H1 (cell line): ENCODE results near the gene KPNA1. TPM values are rescaled to one million over a fixed set of nuclear protein-coding genes. Genes with fewer than 3 reads are reported as not detected.

Experiments used
- CTCF ChIA-PET: fragments of 300-600 bp; sonication (Branson Sonifier 250); formaldehyde crosslinking; loops from one replicate; lab custom pipeline; 2021; ENCODE audit not compliant: partially characterized antibody; lab: Charles Lee
- POLR2A ChIA-PET: fragments of 300-600 bp; sonication (Branson Sonifier 250); formaldehyde crosslinking; loops from one replicate; lab custom pipeline; 2021; ENCODE audit warnings: inconsistent platforms; ENCODE audit not compliant: partially characterized antibody; lab: Charles Lee
- DNase-seq, 2 experiments: peaks; one replicate each; pipeline versions ENCODE4 v3.0.0 to v3.0.0-alpha.2; 2010 to 2022; ENCODE audit warnings: low spot score in 2 of 2, low read depth in 1 of 2, mixed read lengths in 1 of 2
- FAIRE-seq: peaks from 2 replicates; lab custom pipeline; 2011; peaks lifted over from hg19 to GRCh38; lab: Jason Lieb, UNC
- H2AFZ ChIP-seq: 2 replicates; pipeline ENCODE4 v1.8.1; 2012; ENCODE audit warnings: low read length, inconsistent platforms
- H2AK5ac ChIP-seq: 2 replicates; pipeline ENCODE4 v1.6.1; 2013; ENCODE audit warnings: low read depth, low read length
- H2BK120ac ChIP-seq: replicated peaks from 2 replicates; pipeline ENCODE3; 2013; ENCODE audit warnings: low read depth, low read length, inconsistent platforms
- H2BK12ac ChIP-seq: 2 replicates; pipeline ENCODE4 v1.6.1; 2013; ENCODE audit warnings: low read depth, low read length
- H2BK15ac ChIP-seq: 2 replicates; pipeline ENCODE4 v1.6.1; 2013; ENCODE audit warnings: low read length
- H2BK20ac ChIP-seq: 2 replicates; pipeline ENCODE4 v1.6.1; 2013; ENCODE audit warnings: low read length
- H2BK5ac ChIP-seq: 2 replicates; pipeline ENCODE4 v1.6.1; 2013; ENCODE audit warnings: low read depth, low read length
- H3K14ac ChIP-seq: 2 replicates; pipeline ENCODE4 v1.6.1; 2013; ENCODE audit warnings: inconsistent platforms; ENCODE audit not compliant: insufficient read length
- H3K18ac ChIP-seq: 2 replicates; pipeline ENCODE4 v1.6.1; 2013; ENCODE audit warnings: low read length; ENCODE audit errors: extremely low read depth
- H3K23ac ChIP-seq: 2 replicates; pipeline ENCODE4 v1.6.1; 2013; ENCODE audit warnings: inconsistent platforms; ENCODE audit not compliant: insufficient read length
- H3K23me2 ChIP-seq: 2 replicates; pipeline ENCODE4 v1.6.1; 2013; ENCODE audit warnings: low read depth, low read length
- H3K27ac ChIP-seq: 2 replicates; pipeline ENCODE4 v1.6.1; 2011; ENCODE audit warnings: low read depth, low read length, inconsistent platforms
- H3K27me3 ChIP-seq, 4 experiments: replicated peaks in 1 of 4; 1 replicate in 1 of 4; 2 replicates in 3 of 4; pipeline versions ENCODE4 v1.6.1 to v1.8.1; 2011 to 2013; ENCODE audit warnings: low read length in 3 of 4, mild to moderate bottlenecking in 3 of 4, inconsistent platforms in 2 of 4, mixed read lengths in 2 of 4, moderate library complexity in 1 of 4; ENCODE audit not compliant: control insufficient read depth in 3 of 4, insufficient read depth in 3 of 4; ENCODE audit errors: extremely low read depth in 1 of 4
- H3K36me3 ChIP-seq, 4 experiments: 2 replicates each; pipeline versions ENCODE4 v1.6.1 to v1.8.1; 2011 to 2013; ENCODE audit warnings: mild to moderate bottlenecking in 4 of 4, low read length in 3 of 4, moderate library complexity in 2 of 4, control low read depth in 1 of 4, inconsistent platforms in 1 of 4; ENCODE audit not compliant: insufficient read depth in 4 of 4, control insufficient read depth in 2 of 4
- H3K4ac ChIP-seq: replicated peaks from 2 replicates; pipeline ENCODE3; 2013; ENCODE audit warnings: low read length, low read depth, mixed read lengths, inconsistent platforms; ENCODE audit not compliant: insufficient read length
- H3K4me1 ChIP-seq, 4 experiments: replicated peaks in 1 of 4; 1 replicate in 1 of 4; 2 replicates in 3 of 4; pipeline versions ENCODE4 v1.6.1 to v1.8.1; 2011 to 2013; ENCODE audit warnings: low read length in 3 of 4, inconsistent platforms in 2 of 4, mixed read lengths in 1 of 4; ENCODE audit not compliant: insufficient read depth in 4 of 4, control insufficient read depth in 3 of 4
- H3K4me2 ChIP-seq, 2 experiments: 2 replicates each; pipeline versions ENCODE4 v1.6.1 to v1.8.1; 2011 to 2013; ENCODE audit warnings: low read depth in 2 of 2, low read length in 2 of 2, control low read depth in 1 of 2, inconsistent platforms in 1 of 2, mild to moderate bottlenecking in 1 of 2; ENCODE audit not compliant: insufficient read depth in 1 of 2
- H3K4me3 ChIP-seq, 4 experiments: fragments of 200-600, 300-600 bp in 1 of 4; sonication (generic), shearing (Covaris generic), sonication (Bioruptor Twin) in 1 of 4; 2 replicates each; pipeline versions ENCODE4 v1.5.1 to v1.8.1; 2011 to 2016; ENCODE audit warnings: low read length in 4 of 4, low read depth in 3 of 4, control low read depth in 2 of 4, inconsistent platforms in 2 of 4, mild to moderate bottlenecking in 2 of 4, mixed read lengths in 1 of 4, moderate library complexity in 1 of 4; ENCODE audit not compliant: insufficient read depth in 2 of 4; ENCODE audit errors: extremely low read depth in 1 of 4
- H3K56ac ChIP-seq: replicated peaks from 2 replicates; pipeline ENCODE3; 2013; ENCODE audit warnings: low read depth, mild to moderate bottlenecking, mixed read lengths, low read length, inconsistent platforms; ENCODE audit not compliant: insufficient read length
- H3K79me1 ChIP-seq: 2 replicates; pipeline ENCODE4 v1.6.1; 2013; ENCODE audit warnings: low read depth, low read length, control low read depth
- H3K79me2 ChIP-seq, 2 experiments: 2 replicates each; pipeline versions ENCODE4 v1.6.1 to v1.8.1; 2012 to 2013; ENCODE audit warnings: low read length in 2 of 2, mild to moderate bottlenecking in 2 of 2, inconsistent platforms in 1 of 2; ENCODE audit not compliant: insufficient read depth in 2 of 2, control insufficient read depth in 1 of 2
- H3K9ac ChIP-seq, 4 experiments: replicated peaks in 1 of 4; 1 replicate in 1 of 4; 2 replicates in 3 of 4; pipeline versions ENCODE4 v1.6.1 to v1.8.1; 2011 to 2013; ENCODE audit warnings: low read depth in 3 of 4, low read length in 3 of 4, control low read depth in 2 of 4, mild to moderate bottlenecking in 2 of 4, moderate library complexity in 2 of 4, inconsistent platforms in 1 of 4; ENCODE audit errors: extremely low read depth in 1 of 4
- H3K9me3 ChIP-seq, 2 experiments: 2 replicates each; pipeline versions ENCODE4 v1.6.1 to v1.8.1; 2012 to 2013; ENCODE audit warnings: mild to moderate bottlenecking in 2 of 2, moderate library complexity in 2 of 2, control low read depth in 1 of 2, inconsistent platforms in 1 of 2, low read depth in 1 of 2, low read length in 1 of 2, mixed read lengths in 1 of 2; ENCODE audit not compliant: insufficient read depth in 2 of 2
- H4K20me1 ChIP-seq, 2 experiments: replicated peaks in 1 of 2; 2 replicates each; pipeline versions ENCODE3 to v1.8.1; 2011 to 2013; ENCODE audit warnings: inconsistent platforms in 2 of 2, low read length in 2 of 2, mild to moderate bottlenecking in 1 of 2; ENCODE audit not compliant: insufficient read depth in 2 of 2, control insufficient read depth in 1 of 2
- H4K5ac ChIP-seq: 2 replicates; pipeline ENCODE4 v1.6.1; 2013; ENCODE audit warnings: low read length, low read depth, mixed read lengths, inconsistent platforms; ENCODE audit not compliant: insufficient read length
- H4K8ac ChIP-seq: 2 replicates; pipeline ENCODE4 v1.8.0; 2013; ENCODE audit warnings: mild to moderate bottlenecking, moderate library complexity, low read length, inconsistent platforms; ENCODE audit not compliant: insufficient read depth; ENCODE audit errors: extremely low read depth
- H4K91ac ChIP-seq: replicated peaks from 2 replicates; pipeline ENCODE3; 2013; ENCODE audit warnings: low read length, mixed read lengths, inconsistent platforms; ENCODE audit not compliant: insufficient read length
- BRCA1 ChIP-seq: IDR thresholded peaks from 2 replicates; pipeline ENCODE4 v1.6.1; 2012; ENCODE audit warnings: low read depth, low read length, improper control_type of control experiment
- CBX8 ChIP-seq: fragments of 300-800, 300-1000 bp; sonication (generic); IDR thresholded peaks from 2 replicates; pipeline ENCODE4 v1.7.1; 2016; ENCODE audit warnings: low read depth, low read length, borderline replicate concordance
- EGR1 ChIP-seq: IDR thresholded peaks from 2 replicates; pipeline ENCODE4 v1.6.1; 2011; ENCODE audit warnings: low read depth, low read length, borderline replicate concordance
- HDAC6 ChIP-seq: IDR thresholded peaks from one replicate; pipeline ENCODE4 v1.7.1; 2012; ENCODE audit warnings: low read depth, mild to moderate bottlenecking, inconsistent platforms, low read length, moderate library complexity
- JUN ChIP-seq: IDR thresholded peaks from 2 replicates; pipeline ENCODE4 v1.6.1; 2011; ENCODE audit warnings: low read depth, mild to moderate bottlenecking, improper control_type of control experiment, low read length
- KDM5A ChIP-seq: fragments of 200-600 bp; IDR thresholded peaks from 2 replicates; pipeline ENCODE4 v1.7.1; 2012; ENCODE audit warnings: mild to moderate bottlenecking, low read length, inconsistent platforms, mixed read lengths
- RXRA ChIP-seq: IDR thresholded peaks from 2 replicates; pipeline ENCODE4 v1.6.1; 2011; ENCODE audit warnings: low read depth, mild to moderate bottlenecking, low read length, moderate library complexity; ENCODE audit not compliant: insufficient read depth
- TAF1 ChIP-seq: IDR thresholded peaks from 2 replicates; pipeline ENCODE4 v1.6.1; 2011; ENCODE audit warnings: mild to moderate bottlenecking, low read depth, low read length
- TAF7 ChIP-seq: optimal IDR thresholded peaks from 2 replicates; pipeline ENCODE3; 2011; ENCODE audit warnings: low read depth, mild to moderate bottlenecking, inconsistent platforms, low read length, moderate library complexity, borderline replicate concordance
- TBP ChIP-seq: IDR thresholded peaks from 2 replicates; pipeline ENCODE4 v1.6.1; 2011; ENCODE audit warnings: low read depth, low read length, improper control_type of control experiment
- WGBS, 2 experiments: shearing (Covaris generic) in 1 of 2; methylation state at CpG; one replicate each; pipeline versions ENCODE4 v1.1.6 to v1.1.7; 2013 to 2015; ENCODE audit warnings: low lambda C conversion rate in 2 of 2, mixed read lengths in 2 of 2, inconsistent platforms in 1 of 2, low coverage in 1 of 2, missing lambda C conversion rate in 1 of 2; ENCODE audit not compliant: insufficient replicate concordance in 2 of 2, insufficient coverage in 1 of 2, insufficient read length in 1 of 2; ENCODE audit errors: extremely low coverage in 1 of 2, missing lambda C conversion rate in 1 of 2; 5-methylcytosine and 5-hydroxymethylcytosine counted together
- polyA plus RNA-seq, 7 experiments: library from polyadenylated mRNA; depleted of rRNA in 3 of 7; stranded (reverse) in 5 of 7; unstranded in 2 of 7; fragments of >200 nt in 5 of 7; fragments of 200-250 nt in 2 of 7; gene quantifications; 1 replicate in 5 of 7; 2 replicates in 1 of 7; 4 replicates in 1 of 7; pipeline versions ENCODE4 v1.2.1 to v1.2.3, GENCODE V29; 2011 to 2013; ENCODE audit warnings: missing spikeins in 2 of 7, mixed read lengths in 2 of 7
- total RNA-seq: library from RNA; stranded (reverse); fragmentation: NEBNext Ultra II Directional; extraction: Animal tissue kit (Norgen Biotek cat#: 25700); gene quantifications from 2 replicates; pipeline ENCODE4 v1.2.1, GENCODE V29; 2021
- TF ChIP-seq, protein P1 (sequence below), 3 experiments: IDR thresholded peaks; 1 replicate in 2 of 3; 2 replicates in 1 of 3; pipeline versions ENCODE4 v1.5.1 to v1.6.1; 2011; ENCODE audit warnings: low read length in 3 of 3, mild to moderate bottlenecking in 3 of 3, inconsistent platforms in 2 of 3, low read depth in 1 of 3, moderate library complexity in 1 of 3; ENCODE audit not compliant: insufficient read depth in 1 of 3; ENCODE audit errors: control extremely low read depth in 1 of 3

The KPNA1 gene
- total and polyA plus RNA-seq, 2 of the 8 experiments (the other 6 are each of a cell fraction or from before 2014, with no cell fraction given), result 14.8 to 63.0 TPM

GRCh38 chr3:122427857-122428471, 86.8 kb downstream of the KPNA1 start:
- no peak overlapping the region for H4K5ac ChIP-seq
- H2BK15ac ChIP-seq, result no peak overlapping the region
- H2BK12ac ChIP-seq, result no peak overlapping the region
- H3K14ac ChIP-seq, result no peak overlapping the region
- no peaks in the 10 kb centered on the region for H3K79me1 ChIP-seq
- no peak overlapping the region for H2AK5ac ChIP-seq
- H3K4ac ChIP-seq, result no peak overlapping the region
- no peak overlapping the region for H2AFZ ChIP-seq
- H2BK5ac ChIP-seq, result no peak overlapping the region
- no peak overlapping the region for H4K8ac ChIP-seq
- no peak overlapping the region for H3K23ac ChIP-seq
- peaks cover 4 to 47% (median 13%) of the 10 kb centered on the region in 4 experiments; a peak in 7 of 8 replicates for H3K36me3 ChIP-seq
- H2BK20ac ChIP-seq, result no peak overlapping the region
- no peaks in the 10 kb centered on the region for H3K27me3 ChIP-seq
- H3K4me1 ChIP-seq, result no peaks in the 10 kb centered on the region
- ChIA-PET CTCF (no interaction called here), POLR2A (interaction anchor here (1.9 kb wide), 1 partner anchor 12 kb away, joined by 10 read pairs; the partner anchor contains the start of gene WDR5B)
- peaks cover 0 to 2% of the 10 kb centered on the region in 2 experiments for H4K20me1 ChIP-seq
- no peak overlapping the region for H3K9ac ChIP-seq
- no peak overlapping the region for H3K18ac ChIP-seq
- H3K56ac ChIP-seq, result no peak overlapping the region
- H2BK120ac ChIP-seq, result no peak overlapping the region
- FAIRE-seq, result no peak
- H3K23me2 ChIP-seq, result no peaks in the 10 kb centered on the region; the same call in 1 of the 2 replicates
- no peaks in the 10 kb centered on the region for H3K79me2 ChIP-seq
- 92% methylated on average over 2 of the region's 2 CpGs; no CpG with 5 or more reads in 1 of the 2 experiments for WGBS, 2 experiments
- no peak overlapping the region for H3K27ac ChIP-seq
- no peaks in the 10 kb centered on the region for H3K9me3 ChIP-seq
- H3K4me2 ChIP-seq, result no peak overlapping the region
- no peak for DNase-seq
- H4K91ac ChIP-seq, result no peak overlapping the region
- no peak overlapping the region for H3K4me3 ChIP-seq
- TF ChIP-seq TBP (no peak), RXRA (no peak), TAF1 (no peak), BRCA1 (no peak), HDAC6 (no peak), EGR1 (no peak), JUN (no peak), KDM5A (no peak), CBX8 (no peak), TAF7 (no peak)
- TF ChIP-seq, protein P1, sequence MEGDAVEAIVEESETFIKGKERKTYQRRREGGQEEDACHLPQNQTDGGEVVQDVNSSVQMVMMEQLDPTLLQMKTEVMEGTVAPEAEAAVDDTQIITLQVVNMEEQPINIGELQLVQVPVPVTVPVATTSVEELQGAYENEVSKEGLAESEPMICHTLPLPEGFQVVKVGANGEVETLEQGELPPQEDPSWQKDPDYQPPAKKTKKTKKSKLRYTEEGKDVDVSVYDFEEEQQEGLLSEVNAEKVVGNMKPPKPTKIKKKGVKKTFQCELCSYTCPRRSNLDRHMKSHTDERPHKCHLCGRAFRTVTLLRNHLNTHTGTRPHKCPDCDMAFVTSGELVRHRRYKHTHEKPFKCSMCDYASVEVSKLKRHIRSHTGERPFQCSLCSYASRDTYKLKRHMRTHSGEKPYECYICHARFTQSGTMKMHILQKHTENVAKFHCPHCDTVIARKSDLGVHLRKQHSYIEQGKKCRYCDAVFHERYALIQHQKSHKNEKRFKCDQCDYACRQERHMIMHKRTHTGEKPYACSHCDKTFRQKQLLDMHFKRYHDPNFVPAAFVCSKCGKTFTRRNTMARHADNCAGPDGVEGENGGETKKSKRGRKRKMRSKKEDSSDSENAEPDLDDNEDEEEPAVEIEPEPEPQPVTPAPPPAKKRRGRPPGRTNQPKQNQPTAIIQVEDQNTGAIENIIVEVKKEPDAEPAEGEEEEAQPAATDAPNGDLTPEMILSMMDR (IDR thresholded peaks at IDR 0.05; ENCODE audit: control extremely low read depth in 1 of 3, insufficient read depth in 1 of 3, low read depth in 1 of 3, low read length in 3 of 3), result no peak
